ENCODE results near the gene NPDC1.

Gene NPDC1, protein sequence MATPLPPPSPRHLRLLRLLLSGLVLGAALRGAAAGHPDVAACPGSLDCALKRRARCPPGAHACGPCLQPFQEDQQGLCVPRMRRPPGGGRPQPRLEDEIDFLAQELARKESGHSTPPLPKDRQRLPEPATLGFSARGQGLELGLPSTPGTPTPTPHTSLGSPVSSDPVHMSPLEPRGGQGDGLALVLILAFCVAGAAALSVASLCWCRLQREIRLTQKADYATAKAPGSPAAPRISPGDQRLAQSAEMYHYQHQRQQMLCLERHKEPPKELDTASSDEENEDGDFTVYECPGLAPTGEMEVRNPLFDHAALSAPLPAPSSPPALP

GRCh38 chr9:137046088-137046787 lies at the start of gene NPDC1:
Gene NPDC1, minus strand, starts transcription at chr9:137046177. Its CDS starts 188 bp downstream, at chr9:137045989.
- peak; percentile 88 for DNase-seq
- Mint-ChIP-seq H3K36me3 (ENCODE audit: low read depth) (no peaks in the 10 kb centered on the region), H3K27ac (no peak within 1 kb of the TSS), H3K27me3 (peaks cover 61% of the 10 kb centered on the region), H3K4me1 (ENCODE audit: low read depth) (peaks cover 22% of the 10 kb centered on the region), H3K4me3 (peak within 1 kb of the TSS; percentile 67), H3K9me3 (no peaks in the 10 kb centered on the region)

DNA sequence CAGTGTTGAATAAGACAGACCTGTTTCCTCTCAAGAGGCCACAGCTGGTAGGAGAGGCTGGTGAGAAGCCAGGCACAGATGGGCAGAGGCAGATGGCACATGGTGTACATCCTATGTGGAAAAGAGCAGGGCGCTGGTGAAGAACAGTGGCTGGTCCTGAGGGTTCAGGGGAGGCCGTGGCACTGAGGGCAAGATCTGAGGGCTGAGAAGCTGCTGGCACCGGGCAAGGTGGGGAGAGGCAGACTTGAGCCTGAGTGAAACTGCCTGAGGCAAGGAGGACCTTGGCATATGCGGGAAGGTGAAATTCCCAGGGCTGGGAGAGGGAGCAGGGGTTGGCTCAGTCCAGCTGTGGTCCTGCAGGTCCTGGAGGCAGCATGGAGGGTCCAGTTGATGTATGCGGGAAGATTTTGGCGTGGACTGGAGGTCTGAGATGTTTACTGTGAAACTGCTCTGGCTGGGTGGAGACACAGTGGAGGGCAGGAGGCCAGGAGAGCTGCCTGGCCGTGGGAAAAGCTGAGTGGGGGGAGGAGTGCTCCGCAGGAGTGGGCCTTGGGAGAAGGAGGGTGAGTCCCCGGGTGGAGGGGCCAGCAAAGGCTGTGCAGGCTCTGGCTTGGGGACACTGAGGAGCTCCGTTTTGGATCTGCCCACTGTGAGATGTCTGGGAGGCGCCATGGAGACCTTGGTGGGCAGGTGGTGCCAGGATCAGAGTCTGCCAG lies 43.4 kb upstream of the NPDC1 start:
- no peaks in the 10 kb centered on the region for H3K27me3 Mint-ChIP-seq
- peaks cover 56% of the 10 kb centered on the region for H3K36me3 Mint-ChIP-seq (ENCODE audit: low read depth)
- H3K27ac Mint-ChIP-seq: peak overlapping the region; percentile 92
- no peak for DNase-seq
- H3K4me1 Mint-ChIP-seq (ENCODE audit: low read depth): peaks cover 38% of the 10 kb centered on the region
- no peak overlapping the region for H3K4me3 Mint-ChIP-seq
- no peaks in the 10 kb centered on the region for H3K9me3 Mint-ChIP-seq

GRCh38 chr9:137088121-137088520 lies 42.1 kb upstream of the NPDC1 start:
- H3K36me3 Mint-ChIP-seq (ENCODE audit: low read depth): peaks cover 60% of the 10 kb centered on the region
- peak overlapping the region; percentile 87 for H3K4me3 Mint-ChIP-seq
- no peaks in the 10 kb centered on the region for H3K27me3 Mint-ChIP-seq

DNA sequence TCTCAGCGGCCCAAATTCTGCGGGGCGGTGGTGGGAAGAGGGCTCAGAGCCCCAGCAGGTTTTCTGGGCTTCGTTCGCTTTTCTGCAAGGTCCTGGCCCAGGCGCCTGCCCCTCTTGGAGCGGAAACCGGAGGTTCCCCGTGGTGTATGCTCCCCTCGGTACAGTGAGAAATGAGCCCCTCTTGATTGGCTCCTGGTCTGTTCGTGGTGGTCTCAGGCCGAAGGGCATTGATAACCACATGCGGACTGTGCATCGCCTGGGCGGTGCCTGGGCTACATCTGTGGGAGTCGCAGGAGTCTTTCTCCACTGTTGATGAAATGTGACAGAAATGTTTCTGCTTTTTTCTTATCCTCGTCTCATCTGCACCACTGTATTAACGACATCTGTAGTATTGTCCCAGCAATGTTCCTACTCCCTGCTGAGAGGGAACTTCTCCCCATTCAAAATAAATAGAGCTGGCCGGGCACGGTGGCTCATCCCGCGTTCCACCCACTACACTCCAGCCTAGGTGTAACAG lies 41.5 kb upstream of the NPDC1 start:
- Mint-ChIP-seq H3K4me3 (peak overlapping the region; percentile 87), H3K4me1 (ENCODE audit: low read depth) (peaks cover 44% of the 10 kb centered on the region), H3K9me3 (no peaks in the 10 kb centered on the region), H3K36me3 (ENCODE audit: low read depth) (peaks cover 58% of the 10 kb centered on the region), H3K27ac (peak overlapping the region; percentile 92), H3K27me3 (no peaks in the 10 kb centered on the region)
- DNase-seq: no peak

More at GRCh38 chr9:137088121-137088520, 42.1 kb upstream of the NPDC1 start:
- DNase-seq: no peak
- no peaks in the 10 kb centered on the region for H3K9me3 Mint-ChIP-seq
- peaks cover 44% of the 10 kb centered on the region for H3K4me1 Mint-ChIP-seq (ENCODE audit: low read depth)
- H3K27ac Mint-ChIP-seq: peak overlapping the region; percentile 92

DNA sequence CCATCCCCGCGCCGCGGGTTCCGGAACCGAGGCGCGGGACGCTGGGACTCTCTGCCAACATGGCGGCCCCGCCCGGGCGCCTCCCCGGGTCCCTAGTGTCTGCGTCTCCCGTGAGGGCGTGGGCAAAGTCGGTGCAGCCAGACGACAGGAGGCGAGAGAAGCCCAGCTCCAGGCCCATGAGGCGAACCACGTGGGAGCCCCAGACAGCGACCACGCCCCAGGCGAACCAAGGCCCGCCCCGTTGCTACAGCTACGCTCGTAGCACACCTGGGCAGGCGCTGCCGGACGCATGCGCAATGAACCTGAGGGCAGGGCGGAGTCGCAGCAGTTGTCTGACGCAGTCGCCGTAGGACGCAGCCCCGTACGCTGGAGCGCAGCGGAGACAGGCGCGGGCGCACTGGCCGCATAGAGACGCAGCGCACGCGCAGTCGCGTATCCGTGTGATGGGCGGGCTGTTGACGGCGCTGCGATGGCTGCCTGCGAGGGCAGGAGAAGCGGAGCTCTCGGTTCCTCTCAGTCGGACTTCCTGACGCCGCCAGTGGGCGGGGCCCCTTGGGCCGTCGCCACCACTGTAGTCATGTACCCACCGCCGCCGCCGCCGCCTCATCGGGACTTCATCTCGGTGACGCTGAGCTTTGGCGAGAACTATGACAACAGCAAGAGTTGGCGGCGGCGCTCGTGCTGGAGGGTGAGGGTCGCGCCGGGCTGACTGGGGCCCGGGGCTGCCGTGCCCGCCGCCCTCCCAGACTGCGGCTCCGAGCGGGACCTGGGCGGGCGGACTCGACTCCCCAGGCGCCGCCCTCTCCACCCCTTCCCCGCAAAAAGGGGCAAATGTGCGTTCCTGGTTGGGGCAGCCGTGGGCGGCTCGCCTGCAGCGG lies 40.8 kb upstream of the NPDC1 start, which contains the start of gene MAN1B1:
MAN1B1 (plus strand) TSS at position 455 of the 878 bp plus-strand sequence; CDS start at position 470, 15 bp downstream.
- H3K27ac Mint-ChIP-seq: peak within 1 kb of the TSS; percentile 97
- no peaks in the 10 kb centered on the region for H3K27me3 Mint-ChIP-seq
- peak within 1 kb of the TSS; percentile 87 for H3K4me3 Mint-ChIP-seq
- H3K4me1 Mint-ChIP-seq (ENCODE audit: low read depth): peaks cover 44% of the 10 kb centered on the region
- H3K9me3 Mint-ChIP-seq: no peaks in the 10 kb centered on the region
- peak; percentile 99 for DNase-seq
- peaks cover 59% of the 10 kb centered on the region for H3K36me3 Mint-ChIP-seq (ENCODE audit: low read depth)

GRCh38 chr9:137085920-137086530 lies 40.0 kb upstream of the NPDC1 start:
- Mint-ChIP-seq H3K27ac (peak overlapping the region; percentile 97), H3K27me3 (no peaks in the 10 kb centered on the region), H3K4me3 (peak overlapping the region; percentile 87), H3K9me3 (no peaks in the 10 kb centered on the region), H3K4me1 (ENCODE audit: low read depth) (peaks cover 44% of the 10 kb centered on the region), H3K36me3 (ENCODE audit: low read depth) (peaks cover 56% of the 10 kb centered on the region)
- peak; percentile 75 for DNase-seq

DNA sequence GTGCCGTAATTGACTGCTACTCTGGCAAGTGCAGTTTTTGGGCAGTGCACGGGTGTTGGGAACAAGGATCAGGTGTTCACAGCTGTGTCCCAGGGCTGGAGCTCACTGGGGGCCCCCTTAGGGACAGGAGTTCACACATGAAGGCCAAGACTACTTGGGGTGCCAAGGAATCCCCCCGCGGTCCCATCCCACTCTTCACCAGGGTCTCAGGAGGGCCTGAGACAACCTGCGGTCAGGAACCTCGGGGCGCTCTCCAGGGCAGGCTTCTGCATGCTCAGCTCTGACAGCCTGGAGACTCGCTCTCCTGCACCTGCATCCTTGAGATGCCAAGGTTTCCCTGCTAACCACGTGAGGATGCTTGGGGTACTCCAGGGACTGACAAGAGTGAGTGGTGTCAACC lies 38.5 kb upstream of the NPDC1 start:
- H3K4me1 Mint-ChIP-seq (ENCODE audit: low read depth): peaks cover 43% of the 10 kb centered on the region
- H3K27me3 Mint-ChIP-seq: no peaks in the 10 kb centered on the region
- H3K27ac Mint-ChIP-seq: no peak overlapping the region
- no peak overlapping the region for H3K4me3 Mint-ChIP-seq
- H3K9me3 Mint-ChIP-seq: no peaks in the 10 kb centered on the region
- peaks cover 51% of the 10 kb centered on the region for H3K36me3 Mint-ChIP-seq (ENCODE audit: low read depth)
- DNase-seq: no peak

GRCh38 chr9:137083394-137084004 lies 37.5 kb upstream of the NPDC1 start:
- Mint-ChIP-seq H3K4me1 (ENCODE audit: low read depth) (peaks cover 33% of the 10 kb centered on the region), H3K27me3 (no peaks in the 10 kb centered on the region), H3K9me3 (no peaks in the 10 kb centered on the region), H3K27ac (peak overlapping the region; percentile 59), H3K4me3 (no peak overlapping the region), H3K36me3 (ENCODE audit: low read depth) (peaks cover 45% of the 10 kb centered on the region)
- DNase-seq: no peak

GRCh38 chr9:137082925-137083290 lies 36.9 kb upstream of the NPDC1 start:
- Mint-ChIP-seq H3K4me1 (ENCODE audit: low read depth) (peaks cover 30% of the 10 kb centered on the region), H3K4me3 (no peak overlapping the region), H3K27ac (no peak overlapping the region), H3K9me3 (no peaks in the 10 kb centered on the region), H3K27me3 (no peaks in the 10 kb centered on the region), H3K36me3 (ENCODE audit: low read depth) (peaks cover 43% of the 10 kb centered on the region)
- DNase-seq: no peak

- no peaks in the 10 kb centered on the region for H3K9me3 Mint-ChIP-seq
- no peak overlapping the region for H3K4me3 Mint-ChIP-seq
- H3K36me3 Mint-ChIP-seq (ENCODE audit: low read depth): peaks cover 40% of the 10 kb centered on the region
- no peak overlapping the region for H3K27ac Mint-ChIP-seq
- no peaks in the 10 kb centered on the region for H3K27me3 Mint-ChIP-seq
- H3K4me1 Mint-ChIP-seq (ENCODE audit: low read depth): peaks cover 24% of the 10 kb centered on the region
- DNase-seq: no peak
These were observed 36.4 kb upstream of the NPDC1 start for GRCh38 chr9:137082222-137082924.

GRCh38 chr9:137080260-137081122 lies 34.5 kb upstream of the NPDC1 start:
- no peak for DNase-seq
- peaks cover 35% of the 10 kb centered on the region for H3K36me3 Mint-ChIP-seq (ENCODE audit: low read depth)
- H3K4me1 Mint-ChIP-seq (ENCODE audit: low read depth): peaks cover 20% of the 10 kb centered on the region
- no peaks in the 10 kb centered on the region for H3K27me3 Mint-ChIP-seq
- no peak overlapping the region for H3K4me3 Mint-ChIP-seq
- H3K27ac Mint-ChIP-seq: no peak overlapping the region
- no peaks in the 10 kb centered on the region for H3K9me3 Mint-ChIP-seq

- Mint-ChIP-seq H3K27me3 (no peaks in the 10 kb centered on the region), H3K27ac (no peak overlapping the region), H3K4me1 (ENCODE audit: low read depth) (peaks cover 11% of the 10 kb centered on the region), H3K4me3 (no peak overlapping the region), H3K36me3 (ENCODE audit: low read depth) (peaks cover 33% of the 10 kb centered on the region), H3K9me3 (no peaks in the 10 kb centered on the region)
- no peak for DNase-seq
These were observed 33.4 kb upstream of the NPDC1 start for GRCh38 chr9:137079401-137079787.
